GM18519 (cell line): Measurements from ENCODE around the gene POLD2.

Source experiments
- ATAC-seq: cut with Tn5 transposase; IDR thresholded peaks from one replicate; pipeline ENCODE4 v1.9.1; 2021; ENCODE audit warnings: mild to moderate bottlenecking, moderate library complexity; ENCODE audit not compliant: unreplicated experiment, low FRiP score

The POLD2 gene

DNA sequence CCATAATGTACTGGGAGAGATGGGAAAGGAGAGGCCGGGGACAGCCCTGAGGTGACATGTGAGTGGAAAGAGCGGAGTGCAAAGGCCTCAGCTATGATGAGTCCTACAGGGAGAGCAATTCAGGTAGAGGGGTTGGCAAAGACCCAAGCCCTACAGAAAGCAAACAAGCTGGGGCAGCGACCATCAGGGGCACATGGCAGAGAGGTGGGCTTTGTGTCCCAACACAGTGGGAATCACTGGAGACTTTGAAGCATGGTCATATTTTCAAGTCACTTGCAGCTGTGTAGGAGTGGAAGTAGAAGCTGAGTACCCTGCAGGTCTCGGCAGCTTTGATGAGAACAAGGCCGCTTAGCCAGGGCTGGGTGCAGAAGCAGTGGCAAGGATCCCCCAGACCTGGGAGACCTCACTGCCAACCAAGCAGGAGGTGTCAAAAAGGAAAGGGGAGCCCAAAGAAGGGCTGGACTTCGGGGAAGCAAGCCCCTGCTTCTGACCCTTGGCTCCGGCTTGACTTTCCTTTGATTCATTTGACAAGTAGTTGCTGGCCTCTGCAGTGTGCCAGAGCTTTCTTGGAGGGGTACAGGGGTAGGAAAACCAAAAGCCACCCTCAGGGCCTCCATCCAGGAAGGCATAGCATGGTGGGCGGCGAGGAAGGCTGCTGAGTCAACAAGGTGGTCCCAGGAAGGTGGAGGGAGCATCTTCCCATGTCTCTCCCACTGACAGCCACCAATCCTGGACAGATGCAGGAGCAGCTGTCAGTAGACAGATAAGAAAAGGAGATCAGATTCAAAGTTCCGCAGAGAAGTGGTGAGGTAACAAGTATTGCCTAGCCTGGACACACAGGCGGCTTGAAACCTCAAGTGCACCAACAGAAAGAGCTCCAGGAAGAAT is 56.0 kb downstream of the POLD2 start:
- ATAC-seq = no peak

DNA sequence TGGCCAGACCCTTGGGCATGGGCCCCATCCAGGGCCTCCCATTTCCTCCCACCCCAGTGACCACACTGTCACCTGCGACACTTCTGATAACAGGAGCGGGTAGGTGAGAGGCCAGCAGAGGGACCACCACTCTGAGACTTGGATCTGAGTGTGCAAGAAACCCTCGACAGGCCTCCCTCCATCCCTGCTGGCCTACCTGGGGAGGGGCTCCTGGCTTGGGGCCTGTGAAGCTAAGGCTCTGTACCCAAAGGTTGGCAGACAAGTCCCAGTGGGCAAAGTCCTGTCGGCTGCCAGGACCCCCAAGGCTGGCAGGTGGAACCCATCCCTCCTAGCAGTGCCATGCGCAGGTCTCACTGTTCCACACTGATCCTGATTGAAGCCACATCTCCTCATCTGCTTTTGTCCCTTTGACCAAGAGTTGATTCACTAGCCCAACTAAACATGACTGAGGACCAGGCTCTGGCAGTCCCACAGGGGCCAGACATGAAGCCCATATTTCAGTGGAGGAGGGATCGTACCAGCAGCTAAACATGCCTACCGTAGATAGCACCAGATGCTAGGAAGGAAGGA is 56.8 kb downstream of the POLD2 start:
- no peak for ATAC-seq

DNA sequence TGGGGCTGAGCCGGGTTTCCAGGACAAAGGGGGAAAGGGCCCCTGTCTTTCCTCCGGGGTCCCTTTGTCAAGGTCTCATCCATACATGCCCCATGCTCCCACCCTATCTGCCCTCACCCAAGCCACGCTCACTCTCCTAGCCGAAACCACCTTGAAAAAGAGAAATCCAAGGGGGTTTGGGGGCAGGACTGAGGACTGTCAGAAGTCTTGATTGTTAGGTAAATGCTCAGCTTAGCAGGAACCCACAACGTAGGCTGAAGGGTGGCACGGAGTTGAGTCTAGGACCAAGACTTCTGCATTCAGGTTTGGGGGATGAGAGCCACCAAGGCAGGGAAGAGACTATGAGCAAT is 57.3 kb downstream of the POLD2 start:
- ATAC-seq = no peak

DNA sequence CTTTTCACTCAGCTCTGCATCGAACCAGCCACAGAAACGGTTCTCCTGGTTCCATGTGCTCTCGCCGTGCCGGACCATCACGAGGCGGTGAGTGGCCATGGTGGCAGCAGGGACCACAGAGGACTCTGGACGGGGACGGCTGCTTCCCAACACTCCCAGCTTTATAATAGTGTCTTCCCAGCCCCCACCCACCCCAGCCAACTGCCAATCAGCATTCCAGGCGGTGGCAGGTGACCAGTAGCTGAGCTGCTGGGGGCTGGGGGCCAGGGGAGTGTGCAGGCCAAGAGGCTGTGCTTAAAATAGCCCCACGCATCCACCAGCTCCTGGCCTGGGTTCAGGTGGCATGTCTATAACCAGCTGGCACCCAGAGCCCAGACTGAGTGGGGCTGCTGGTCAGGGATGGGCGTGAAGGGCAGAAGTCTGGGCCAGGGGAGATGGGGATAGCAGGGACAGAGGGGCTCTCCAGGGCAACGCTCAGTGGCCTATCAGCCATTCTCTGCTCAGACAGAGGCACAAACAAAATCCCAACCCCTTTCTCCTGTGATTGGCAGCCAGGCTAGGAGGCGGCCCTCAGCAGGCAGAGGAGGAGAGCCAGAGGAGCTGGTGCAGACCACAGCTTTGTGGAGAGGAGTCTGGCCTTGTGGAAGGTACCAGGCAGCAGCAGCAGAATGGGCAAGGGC is 57.8 kb downstream of the POLD2 start, which contains the start of gene PGAM2:
PGAM2 (minus strand) TSS at position 137 of the 680 bp plus-strand sequence; CDS start at position 99, 38 bp downstream.
- ATAC-seq = no peak

DNA sequence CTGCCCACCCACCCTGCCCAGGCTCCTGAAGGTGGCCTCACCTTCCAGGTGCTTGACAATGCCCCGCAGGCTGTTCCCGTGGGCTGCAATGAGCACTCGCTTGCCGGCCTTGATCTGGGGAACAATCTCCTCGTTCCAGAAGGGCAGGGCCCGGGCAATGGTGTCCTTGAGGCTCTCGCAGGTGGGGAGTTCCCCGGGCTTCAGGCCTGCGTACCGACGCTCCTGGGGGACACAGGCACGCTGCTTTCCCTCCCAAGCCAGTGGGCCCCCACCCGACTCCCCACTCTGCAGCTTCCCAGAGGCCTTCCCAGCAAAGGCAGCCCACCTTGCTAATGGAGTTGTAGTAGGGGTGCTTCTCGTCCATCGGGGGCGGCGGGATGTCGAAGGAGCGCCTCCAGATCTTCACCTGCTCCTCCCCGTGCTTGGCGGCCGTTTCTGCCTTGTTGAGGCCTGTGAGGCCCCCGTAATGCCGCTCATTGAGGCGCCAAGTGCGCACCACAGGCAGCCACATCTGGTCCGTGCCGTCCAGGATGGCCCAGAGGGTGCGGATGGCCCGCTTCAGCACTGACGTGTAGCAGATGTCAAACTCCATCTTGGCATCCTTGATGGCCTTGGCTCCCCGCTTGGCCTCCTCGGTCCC is 58.4 kb downstream of the POLD2 start:
- ATAC-seq = no peak
